ENCODE results near the gene MYCN.

DNA sequence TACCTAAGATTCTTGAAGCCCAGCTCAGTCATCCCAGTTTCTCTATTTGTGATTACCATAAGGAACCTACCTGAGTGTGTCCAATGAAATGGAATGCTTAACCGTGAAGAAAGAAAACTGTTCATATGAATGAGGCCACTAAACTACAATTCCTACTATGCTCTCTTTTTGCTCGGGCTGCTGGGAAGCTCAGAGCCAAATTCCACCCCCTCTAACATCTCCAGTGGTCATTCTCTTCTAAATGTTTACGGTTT is 8.3 kb downstream of the MYCN start:
- TF ChIP-seq, protein P1, sequence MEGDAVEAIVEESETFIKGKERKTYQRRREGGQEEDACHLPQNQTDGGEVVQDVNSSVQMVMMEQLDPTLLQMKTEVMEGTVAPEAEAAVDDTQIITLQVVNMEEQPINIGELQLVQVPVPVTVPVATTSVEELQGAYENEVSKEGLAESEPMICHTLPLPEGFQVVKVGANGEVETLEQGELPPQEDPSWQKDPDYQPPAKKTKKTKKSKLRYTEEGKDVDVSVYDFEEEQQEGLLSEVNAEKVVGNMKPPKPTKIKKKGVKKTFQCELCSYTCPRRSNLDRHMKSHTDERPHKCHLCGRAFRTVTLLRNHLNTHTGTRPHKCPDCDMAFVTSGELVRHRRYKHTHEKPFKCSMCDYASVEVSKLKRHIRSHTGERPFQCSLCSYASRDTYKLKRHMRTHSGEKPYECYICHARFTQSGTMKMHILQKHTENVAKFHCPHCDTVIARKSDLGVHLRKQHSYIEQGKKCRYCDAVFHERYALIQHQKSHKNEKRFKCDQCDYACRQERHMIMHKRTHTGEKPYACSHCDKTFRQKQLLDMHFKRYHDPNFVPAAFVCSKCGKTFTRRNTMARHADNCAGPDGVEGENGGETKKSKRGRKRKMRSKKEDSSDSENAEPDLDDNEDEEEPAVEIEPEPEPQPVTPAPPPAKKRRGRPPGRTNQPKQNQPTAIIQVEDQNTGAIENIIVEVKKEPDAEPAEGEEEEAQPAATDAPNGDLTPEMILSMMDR (optimal IDR thresholded peaks at IDR 0.05 in 1 of 3, IDR thresholded peaks at IDR 0.05 in 1 of 3, conservative IDR thresholded peaks at IDR 0.05 in 1 of 3; ENCODE audit: extremely low read depth in 1 of 3, insufficient read depth in 2 of 3, low read length in 3 of 3) = no peak
- no peak for TF ChIP-seq EZH2 (IDR thresholded peaks at IDR 0.05; ENCODE audit: low read length)

Measured in keratinocyte (primary cell).